Natural killer cell (primary cell): ENCODE data around the gene ZNF799. TPM values are rescaled to one million over a fixed set of nuclear protein-coding genes. Genes with fewer than 3 reads are reported as not detected.

Experiments used
- ATAC-seq, 3 donors: fragments of 150-1000 bp in 2 of 3; fragments of 200-7000 bp in 1 of 3; cut with Tn5 transposase; 1 replicate in 1 of 3; 2 replicates in 2 of 3; pipeline ENCODE4 v1.10.0; 2021; ENCODE audit warnings: mild to moderate bottlenecking in 2 of 3, moderate library complexity in 2 of 3
- DNase-seq, 2 donors: peaks; one replicate each; pipeline versions ENCODE4 v3.0.0 to v3.0.0-alpha.2; 2013 to 2021; ENCODE audit warnings: mixed read lengths in 1 of 2
- H3K27ac ChIP-seq: one replicate; pipeline ENCODE4 v1.5.1; 2013; ENCODE audit warnings: mild to moderate bottlenecking, low read length
- H3K27me3 ChIP-seq: one replicate; pipeline ENCODE4 v1.6.1; 2013; ENCODE audit warnings: low read length; ENCODE audit not compliant: control insufficient read depth, insufficient read depth
- H3K36me3 ChIP-seq: one replicate; pipeline ENCODE4 v1.6.1; 2013; ENCODE audit warnings: low read length; ENCODE audit not compliant: control insufficient read depth, insufficient read depth
- H3K4me1 ChIP-seq: one replicate; pipeline ENCODE4 v1.6.1; 2013; ENCODE audit warnings: low read length; ENCODE audit not compliant: control insufficient read depth, insufficient read depth
- H3K4me3 ChIP-seq: one replicate; pipeline ENCODE4 v1.5.1; 2013; ENCODE audit warnings: low read length
- H3K9me3 ChIP-seq: one replicate; pipeline ENCODE4 v1.6.1; 2013; ENCODE audit warnings: low read length; ENCODE audit not compliant: control insufficient read depth, insufficient read depth
- H3K27ac Mint-ChIP-seq, 2 donors: one replicate each; pipeline ENCODE4 v1.8.0; 2022; ENCODE audit warnings: mild to moderate bottlenecking in 2 of 2, mixed read lengths in 2 of 2, moderate library complexity in 1 of 2
- H3K27me3 Mint-ChIP-seq, 2 donors: one replicate each; pipeline ENCODE4 v1.8.0; 2022; ENCODE audit warnings: low read depth in 2 of 2, mixed read lengths in 2 of 2
- H3K36me3 Mint-ChIP-seq: one replicate; pipeline ENCODE4 v1.8.0; 2022; ENCODE audit warnings: mixed read lengths
- H3K4me1 Mint-ChIP-seq, 2 donors: one replicate each; pipeline ENCODE4 v1.8.0; 2022; ENCODE audit warnings: mixed read lengths in 2 of 2
- H3K4me3 Mint-ChIP-seq: one replicate; pipeline ENCODE4 v1.8.0; 2022; ENCODE audit warnings: mild to moderate bottlenecking, moderate library complexity, mixed read lengths
- H3K9me3 Mint-ChIP-seq, 2 donors: one replicate each; pipeline ENCODE4 v1.8.0; 2022; ENCODE audit warnings: mixed read lengths in 2 of 2
- CTCF ChIP-seq: fragments of 200-600 bp; IDR thresholded peaks from one replicate; pipeline ENCODE4 v1.8.0; 2022; ENCODE audit warnings: antibody characterized with exemption
- WGBS: methylation state at CpG from one replicate; pipeline ENCODE4 v1.1.7; 2013; ENCODE audit warnings: missing lambda C conversion rate; ENCODE audit not compliant: insufficient coverage; 5-methylcytosine and 5-hydroxymethylcytosine counted together
- intact Hi-C: fragments of 100-400 bp; cut with micrococcal nuclease; formaldehyde crosslinking; loops from one replicate; pipeline ENCODE4 v1.14.2; 2022
- total RNA-seq, 4 donors: library from RNA; stranded (reverse); fragments of 120-200 nt in 1 of 4; gene quantifications; one replicate each; pipeline versions ENCODE4 v1.2.3 to v1.2.4, GENCODE V29; 2013 to 2022

The ZNF799 gene
- total RNA-seq, 3 donors from 2014 or later (not counting 1 experiment from before 2014, with no cell fraction given) = 2.8 to 7.5 (median 4.6) TPM

DNA sequence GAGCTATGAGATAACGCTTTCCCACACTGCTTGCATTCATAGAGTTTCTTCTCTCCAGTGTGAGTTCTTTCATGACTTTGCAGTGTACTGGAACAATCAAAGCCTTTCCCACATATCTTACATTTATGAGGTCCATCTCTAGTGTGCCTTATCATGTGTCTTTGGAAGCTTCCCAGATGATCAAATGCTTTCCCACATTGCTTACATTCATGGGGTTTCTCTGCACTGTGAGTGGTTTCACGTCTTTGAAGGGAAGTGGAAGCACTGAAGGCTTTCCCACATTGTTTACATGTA, 20.7 kb downstream of the ZNF799 start:
- ATAC-seq (no peak), DNase-seq (no peak)
- Histone ChIP-seq H3K27me3 (no peaks in the 10 kb centered on the region), H3K4me3 (no peak overlapping the region), H3K4me1 (no peaks in the 10 kb centered on the region), H3K9me3 (peaks cover 17% of the 10 kb centered on the region), H3K36me3 (peaks cover 7% of the 10 kb centered on the region), H3K27ac (no peak overlapping the region)
- no peak for TF ChIP-seq CTCF
- 90% methylated on average over 2 of the region's 2 CpGs for WGBS
- intact Hi-C loops = no loop called here
- peaks cover 43% of the 10 kb centered on the region for H3K36me3 Mint-ChIP-seq
- no peaks in the 10 kb centered on the region for H3K27me3 Mint-ChIP-seq
- H3K4me3 Mint-ChIP-seq = no peak overlapping the region
- peaks cover 16 to 28% of the 10 kb centered on the region in 2 donors for H3K9me3 Mint-ChIP-seq
- H3K27ac Mint-ChIP-seq = no peak overlapping the region
- H3K4me1 Mint-ChIP-seq = no peaks in the 10 kb centered on the region

GRCh38 chr19:12379732-12380443, 21.2 kb downstream of the ZNF799 start:
- DNase-seq (no peak), ATAC-seq (no peak)
- Histone ChIP-seq H3K36me3 (peaks cover 7% of the 10 kb centered on the region), H3K9me3 (peaks cover 17% of the 10 kb centered on the region), H3K27me3 (no peaks in the 10 kb centered on the region), H3K27ac (no peak overlapping the region), H3K4me3 (no peak overlapping the region), H3K4me1 (no peaks in the 10 kb centered on the region)
- 100% methylated on average over 3 of the region's 5 CpGs for WGBS
- H3K4me3 Mint-ChIP-seq = no peak overlapping the region
- no peaks in the 10 kb centered on the region for H3K27me3 Mint-ChIP-seq
- H3K27ac Mint-ChIP-seq = no peak overlapping the region
- TF ChIP-seq CTCF = no peak
- peaks cover 43% of the 10 kb centered on the region for H3K36me3 Mint-ChIP-seq
- intact Hi-C loops = no loop called here
- H3K9me3 Mint-ChIP-seq = peaks cover 16 to 28% of the 10 kb centered on the region in 2 donors
- no peaks in the 10 kb centered on the region for H3K4me1 Mint-ChIP-seq

DNA sequence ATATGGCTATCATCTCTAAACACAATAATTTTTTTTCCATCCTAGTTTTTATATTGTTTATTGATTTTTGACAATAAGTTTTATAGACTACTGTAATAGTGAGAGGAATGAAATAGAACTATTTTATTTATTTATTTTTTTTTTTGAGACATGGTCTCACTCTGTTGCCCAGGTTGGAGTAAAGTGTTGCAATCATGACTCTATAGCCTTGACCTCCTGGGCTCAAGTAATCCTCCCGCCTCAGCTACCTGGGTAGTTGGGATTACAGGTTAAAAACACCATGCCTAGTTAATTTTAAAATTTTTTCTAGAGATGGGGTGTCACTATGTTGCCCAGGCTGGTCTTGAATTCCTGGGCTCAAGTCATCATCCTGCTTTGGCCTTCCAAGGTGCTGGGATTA, 27.0 kb downstream of the ZNF799 start:
- no peak for ATAC-seq
- H3K27ac Mint-ChIP-seq = no peak overlapping the region
- Histone ChIP-seq H3K9me3 (peaks cover 10% of the 10 kb centered on the region), H3K27me3 (no peaks in the 10 kb centered on the region), H3K4me3 (no peak overlapping the region), H3K27ac (no peak overlapping the region), H3K36me3 (no peaks in the 10 kb centered on the region), H3K4me1 (no peaks in the 10 kb centered on the region)
- H3K4me3 Mint-ChIP-seq = no peak overlapping the region
- H3K9me3 Mint-ChIP-seq = peaks cover 7 to 16% of the 10 kb centered on the region in 2 donors
- TF ChIP-seq CTCF = no peak
- intact Hi-C loops = no loop called here
- H3K36me3 Mint-ChIP-seq = peaks cover 21% of the 10 kb centered on the region
- DNase-seq = no peak
- H3K27me3 Mint-ChIP-seq = no peaks in the 10 kb centered on the region
- WGBS = 100% methylated on average over 1 of the region's 1 CpG
- no peaks in the 10 kb centered on the region for H3K4me1 Mint-ChIP-seq
